HepG2 (cell line): ENCODE measurements around the gene GSK3A. TPM values are rescaled to one million over a fixed set of nuclear protein-coding genes. Genes with fewer than 3 reads are reported as not detected.
A peak's percentile ranks its signal among the peaks of the same experiment; 100 is the strongest.

Experiments used
- AKNA ChIP-seq: sonication (generic); formaldehyde crosslinking; IDR thresholded peaks from 2 replicates; pipeline ENCODE4 v1.4.0; 2020; ENCODE audit warnings: missing genetic modification reagents, borderline replicate concordance
- ASH2L ChIP-seq: fragments of 300-600, 200-600 bp; sonication (generic); IDR thresholded peaks from 2 replicates; pipeline ENCODE4 v1.7.0; 2017; ENCODE audit warnings: low read depth, mild to moderate bottlenecking, moderate library complexity, mixed read lengths, low read length; ENCODE audit not compliant: insufficient read length
- DMTF1 ChIP-seq: sonication (generic); formaldehyde crosslinking; IDR thresholded peaks from 2 replicates; pipeline ENCODE4 v1.4.0; 2020; ENCODE audit warnings: mild to moderate bottlenecking, missing genetic modification reagents
- ISL2 ChIP-seq: sonication (generic); formaldehyde crosslinking; IDR thresholded peaks from 2 replicates; pipeline ENCODE4 v1.5.0; 2020; ENCODE audit warnings: missing genetic modification reagents
- MEIS1 ChIP-seq: sonication (generic); formaldehyde crosslinking; IDR thresholded peaks from 2 replicates; pipeline ENCODE4 v1.9.0; 2021; ENCODE audit warnings: mild to moderate bottlenecking, missing genetic modification reagents, moderate library complexity, borderline replicate concordance
- PCBP2 ChIP-seq: fragments of 200-400 bp; formaldehyde crosslinking; optimal IDR thresholded peaks from 2 replicates; pipeline ENCODE3; 2018; ENCODE audit warnings: low read length, low read depth; ENCODE audit not compliant: poor library complexity, severe bottlenecking
- RARG ChIP-seq: sonication (generic); formaldehyde crosslinking; IDR thresholded peaks from 2 replicates; pipeline ENCODE4 v1.4.0; 2020; ENCODE audit warnings: low read depth, mild to moderate bottlenecking, missing genetic modification reagents
- UBTF ChIP-seq: sonication (generic); formaldehyde crosslinking; IDR thresholded peaks from 2 replicates; pipeline ENCODE4 v1.4.0; 2020; ENCODE audit warnings: mild to moderate bottlenecking, missing genetic modification reagents
- ZC3H13 ChIP-seq: sonication (generic); formaldehyde crosslinking; IDR thresholded peaks from 2 replicates; pipeline ENCODE4 v1.8.1; 2023; ENCODE audit warnings: mild to moderate bottlenecking, missing genetic modification reagents, moderate library complexity
- ZGPAT ChIP-seq: IDR thresholded peaks from 2 replicates; pipeline ENCODE4 v1.6.1; 2016; ENCODE audit warnings: mild to moderate bottlenecking
- ZNF225 ChIP-seq: sonication (generic); formaldehyde crosslinking; IDR thresholded peaks from 2 replicates; pipeline ENCODE4 v1.4.0; 2020; ENCODE audit warnings: mild to moderate bottlenecking, missing genetic modification reagents
- ZNF44 ChIP-seq: sonication (generic); formaldehyde crosslinking; IDR thresholded peaks from 2 replicates; pipeline ENCODE4 v1.5.1; 2020; ENCODE audit warnings: mild to moderate bottlenecking, missing genetic modification reagents
- ZNF552 ChIP-seq: sonication (generic); formaldehyde crosslinking; IDR thresholded peaks from 2 replicates; pipeline ENCODE4 v1.9.0; 2022; ENCODE audit warnings: missing genetic modification reagents, mild to moderate bottlenecking, borderline replicate concordance
- ZNF704 ChIP-seq: sonication (generic); formaldehyde crosslinking; IDR thresholded peaks from 2 replicates; pipeline ENCODE4 v1.8.1; 2023; ENCODE audit warnings: mild to moderate bottlenecking, inconsistent platforms, moderate library complexity, missing genetic modification reagents, borderline replicate concordance
- ZNF776 ChIP-seq: sonication (generic); formaldehyde crosslinking; IDR thresholded peaks from 2 replicates; pipeline ENCODE4 v1.4.0; 2020; ENCODE audit warnings: mild to moderate bottlenecking, missing genetic modification reagents
- polyA plus RNA-seq, 8 experiments: library from polyadenylated mRNA; depleted of rRNA in 3 of 8; stranded (reverse) in 7 of 8; unstranded in 1 of 8; fragments of >200 nt; fragmentation: Illumina TruSeq in 4 of 8; extraction: Trizol in 4 of 8; gene quantifications; 2 replicates each; pipeline versions ENCODE4 v1.2.1 to v1.2.3, GENCODE V29; 2011 to 2016; ENCODE audit warnings: low read depth in 4 of 8, missing spikeins in 1 of 8, mixed read lengths in 1 of 8; ENCODE audit not compliant: insufficient read depth in 1 of 8
- total RNA-seq, 5 experiments: library from RNA; depleted of rRNA; stranded (reverse); fragments of >200 nt; fragmentation: Illumina TruSeq; extraction: Trizol; gene quantifications; 2 replicates each; pipeline ENCODE4 v1.2.3, GENCODE V29; 2016; ENCODE audit warnings: low read depth in 1 of 5

Gene GSK3A
- total and polyA plus RNA-seq, 2 of the 13 experiments (the other 11 are each of a cell fraction or from before 2014, with no cell fraction given), result 16.9 to 52.5 TPM

GRCh38 chr19:42242512-42243409 is at the start of gene GSK3A (continued):
- TF ChIP-seq MEIS1, result no peak
- TF ChIP-seq DMTF1 (CRISPR knock-in tag), result no peak
- TF ChIP-seq ZNF44 (CRISPR knock-in tag), result no peak
- peak; percentile 29 for TF ChIP-seq ASH2L
- TF ChIP-seq ZNF776 (CRISPR knock-in tag), result peak; percentile 87
- no peak for TF ChIP-seq PCBP2
- TF ChIP-seq AKNA (CRISPR knock-in tag), result no peak
- TF ChIP-seq UBTF (CRISPR knock-in tag), result peak; percentile 52
- peak; percentile 54; the same call in 1 of the 2 replicates for TF ChIP-seq ISL2 (CRISPR knock-in tag)
- TF ChIP-seq ZNF704 (CRISPR knock-in tag), result no peak
- TF ChIP-seq RARG (CRISPR knock-in tag), result no peak
- TF ChIP-seq ZGPAT (CRISPR knock-in tag), result peak; percentile 76
- no peak; the same call in 1 of the 2 replicates for TF ChIP-seq ZC3H13 (CRISPR knock-in tag)
- no peak for TF ChIP-seq ZNF225
- no peak; the same call in 1 of the 2 replicates for TF ChIP-seq ZNF552 (CRISPR knock-in tag)
